ENCODE measurements around the gene SUB1.

Gene SUB1

DNA sequence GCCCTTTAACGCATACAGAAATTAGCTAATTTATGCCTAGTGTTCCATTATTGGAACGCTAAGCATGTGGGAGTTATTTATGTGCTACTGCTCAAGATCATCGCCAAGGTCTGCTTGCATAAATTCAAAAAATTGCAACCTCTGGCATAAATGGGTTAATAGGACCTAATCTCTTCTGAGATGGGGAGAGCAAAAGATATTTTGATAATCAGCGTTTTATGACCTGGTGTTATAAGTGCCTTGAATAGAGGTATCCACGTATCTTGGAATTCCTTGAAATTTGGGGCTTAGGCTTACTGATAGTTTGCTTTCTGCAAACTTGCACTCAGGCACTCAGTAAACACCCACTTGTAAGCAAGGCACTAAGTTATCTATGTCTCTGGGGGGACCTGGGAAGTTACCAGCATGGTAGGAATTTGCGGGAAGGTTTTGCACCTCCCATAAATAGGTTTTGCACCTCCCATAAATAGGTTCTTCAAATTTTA lies 1.8 kb downstream of the SUB1 start:
- no peak for DNase-seq (ENCODE audit: low read depth, low spot score)
- TF ChIP-seq FOXP2 (optimal IDR thresholded peaks at IDR 0.05; ENCODE audit: control extremely low read depth, extremely low read length, insufficient read depth), result no peak
- TF ChIP-seq POLR2AphosphoS5 (IDR thresholded peaks at IDR 0.05; ENCODE audit: borderline replicate concordance, low read depth, low read length), result no peak
- no peak for TF ChIP-seq EZH2 (IDR thresholded peaks at IDR 0.05)
- H3K27ac ChIP-seq, result no peak overlapping the region
- H3K9me3 ChIP-seq (ENCODE audit: low read depth, low read length), result no peaks in the 10 kb centered on the region
- H3K4me3 ChIP-seq, result peak overlapping the region; percentile 85
- H3K36me3 ChIP-seq (ENCODE audit: insufficient read depth, low read length), result peaks cover 34% of the 10 kb centered on the region
- peak overlapping the region; percentile 96 for H3K9ac ChIP-seq (ENCODE audit: insufficient read length)

DNA sequence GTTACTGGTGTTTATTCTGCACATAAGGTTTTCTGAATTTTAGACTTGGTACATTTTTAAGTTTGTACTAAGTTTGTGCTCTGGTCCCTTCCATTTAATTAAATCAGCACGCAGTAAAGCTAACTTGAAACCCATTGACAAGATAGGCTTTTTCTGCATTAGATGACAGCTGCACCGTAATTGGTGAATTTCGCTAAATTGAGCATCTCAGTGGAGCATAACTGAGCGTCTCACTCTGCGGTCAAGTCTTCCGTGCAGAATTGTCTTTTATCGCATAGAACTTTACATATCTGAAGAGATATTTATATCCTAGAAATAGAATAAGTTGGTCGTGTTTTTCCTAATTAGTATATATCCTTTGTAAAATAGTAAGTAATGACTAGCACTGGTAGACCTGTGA lies 4.1 kb downstream of the SUB1 start:
- Histone ChIP-seq H3K9me3 (ENCODE audit: low read depth, low read length) (no peaks in the 10 kb centered on the region), H3K9ac (ENCODE audit: insufficient read length) (no peak overlapping the region), H3K36me3 (ENCODE audit: insufficient read depth, low read length) (peaks cover 57% of the 10 kb centered on the region), H3K4me3 (no peak overlapping the region), H3K27ac (peak overlapping the region; percentile 20; the same call in 1 of the 2 replicates)
- DNase-seq (ENCODE audit: low read depth, low spot score), result no peak
- TF ChIP-seq EZH2 (IDR thresholded peaks at IDR 0.05) (no peak), POLR2AphosphoS5 (IDR thresholded peaks at IDR 0.05; ENCODE audit: borderline replicate concordance, low read depth, low read length) (no peak), FOXP2 (optimal IDR thresholded peaks at IDR 0.05; ENCODE audit: control extremely low read depth, extremely low read length, insufficient read depth) (no peak)

- TF ChIP-seq FOXP2 (optimal IDR thresholded peaks at IDR 0.05; ENCODE audit: control extremely low read depth, extremely low read length, insufficient read depth) (no peak), EZH2 (IDR thresholded peaks at IDR 0.05) (no peak), POLR2AphosphoS5 (IDR thresholded peaks at IDR 0.05; ENCODE audit: borderline replicate concordance, low read depth, low read length) (no peak)
- peak; percentile 68 for DNase-seq (ENCODE audit: low read depth, low spot score)
- Histone ChIP-seq H3K27ac (peak overlapping the region; percentile 20; the same call in 1 of the 2 replicates), H3K4me3 (no peak overlapping the region), H3K36me3 (ENCODE audit: insufficient read depth, low read length) (peaks cover 64% of the 10 kb centered on the region), H3K9me3 (ENCODE audit: low read depth, low read length) (no peaks in the 10 kb centered on the region), H3K9ac (ENCODE audit: insufficient read length) (no peak overlapping the region)
These were observed 4.8 kb downstream of the SUB1 start for GRCh38 chr5:32589942-32590869.

GRCh38 chr5:32595118-32595517 lies 9.8 kb downstream of the SUB1 start:
- TF ChIP-seq EZH2 (IDR thresholded peaks at IDR 0.05) (no peak), FOXP2 (optimal IDR thresholded peaks at IDR 0.05; ENCODE audit: control extremely low read depth, extremely low read length, insufficient read depth) (no peak), POLR2AphosphoS5 (IDR thresholded peaks at IDR 0.05; ENCODE audit: borderline replicate concordance, low read depth, low read length) (no peak)
- DNase-seq (ENCODE audit: low read depth, low spot score), result no peak
- Histone ChIP-seq H3K9me3 (ENCODE audit: low read depth, low read length) (no peaks in the 10 kb centered on the region), H3K36me3 (ENCODE audit: insufficient read depth, low read length) (peaks cover 88% of the 10 kb centered on the region), H3K9ac (ENCODE audit: insufficient read length) (no peak overlapping the region), H3K27ac (no peak overlapping the region), H3K4me3 (no peak overlapping the region)

DNA sequence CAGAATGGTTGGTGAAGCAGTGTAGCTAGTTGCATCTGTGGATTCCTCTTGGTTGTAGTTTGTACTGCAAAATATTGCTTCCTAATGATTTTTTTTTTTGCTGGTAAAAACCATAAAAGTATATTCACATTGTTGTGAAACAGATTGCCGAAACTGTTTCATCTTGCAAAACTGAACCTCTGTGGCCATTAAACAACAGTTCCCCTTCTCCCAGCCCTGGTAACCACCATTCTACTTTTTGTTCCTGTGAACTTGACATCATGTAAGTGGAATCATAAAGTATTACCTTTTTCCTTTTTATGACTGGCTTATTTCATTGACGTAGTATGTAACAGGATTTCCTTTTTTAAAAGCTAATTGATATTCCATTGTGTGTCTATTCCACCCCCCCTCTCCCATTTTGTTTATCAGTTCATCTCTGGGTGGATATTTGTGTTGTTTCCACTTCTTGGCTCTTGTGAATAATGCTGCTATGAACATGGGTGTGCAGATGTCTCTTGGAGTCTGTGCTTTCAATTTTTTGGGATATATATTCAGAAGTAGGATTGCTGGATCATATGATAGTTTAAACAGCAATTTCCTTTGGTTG lies 11.8 kb downstream of the SUB1 start:
- no peak for DNase-seq (ENCODE audit: low read depth, low spot score)
- peaks cover 90% of the 10 kb centered on the region for H3K36me3 ChIP-seq (ENCODE audit: insufficient read depth, low read length)

GRCh38 chr5:32598260-32598937 lies 13.0 kb downstream of the SUB1 start:
- Histone ChIP-seq H3K36me3 (ENCODE audit: insufficient read depth, low read length) (peaks cover 86% of the 10 kb centered on the region), H3K9me3 (ENCODE audit: low read depth, low read length) (no peaks in the 10 kb centered on the region), H3K27ac (no peak overlapping the region), H3K9ac (ENCODE audit: insufficient read length) (no peak overlapping the region), H3K4me3 (no peak overlapping the region)
- TF ChIP-seq EZH2 (IDR thresholded peaks at IDR 0.05) (no peak), POLR2AphosphoS5 (IDR thresholded peaks at IDR 0.05; ENCODE audit: borderline replicate concordance, low read depth, low read length) (no peak), FOXP2 (optimal IDR thresholded peaks at IDR 0.05; ENCODE audit: control extremely low read depth, extremely low read length, insufficient read depth) (no peak)
- DNase-seq (ENCODE audit: low read depth, low spot score), result no peak

More for the DNA sequence above, 11.8 kb downstream of the SUB1 start:
- Histone ChIP-seq H3K4me3 (no peak overlapping the region), H3K9me3 (ENCODE audit: low read depth, low read length) (no peaks in the 10 kb centered on the region), H3K27ac (no peak overlapping the region), H3K9ac (ENCODE audit: insufficient read length) (no peak overlapping the region)
- TF ChIP-seq FOXP2 (optimal IDR thresholded peaks at IDR 0.05; ENCODE audit: control extremely low read depth, extremely low read length, insufficient read depth) (no peak), EZH2 (IDR thresholded peaks at IDR 0.05) (no peak), POLR2AphosphoS5 (IDR thresholded peaks at IDR 0.05; ENCODE audit: borderline replicate concordance, low read depth, low read length) (no peak)

DNA sequence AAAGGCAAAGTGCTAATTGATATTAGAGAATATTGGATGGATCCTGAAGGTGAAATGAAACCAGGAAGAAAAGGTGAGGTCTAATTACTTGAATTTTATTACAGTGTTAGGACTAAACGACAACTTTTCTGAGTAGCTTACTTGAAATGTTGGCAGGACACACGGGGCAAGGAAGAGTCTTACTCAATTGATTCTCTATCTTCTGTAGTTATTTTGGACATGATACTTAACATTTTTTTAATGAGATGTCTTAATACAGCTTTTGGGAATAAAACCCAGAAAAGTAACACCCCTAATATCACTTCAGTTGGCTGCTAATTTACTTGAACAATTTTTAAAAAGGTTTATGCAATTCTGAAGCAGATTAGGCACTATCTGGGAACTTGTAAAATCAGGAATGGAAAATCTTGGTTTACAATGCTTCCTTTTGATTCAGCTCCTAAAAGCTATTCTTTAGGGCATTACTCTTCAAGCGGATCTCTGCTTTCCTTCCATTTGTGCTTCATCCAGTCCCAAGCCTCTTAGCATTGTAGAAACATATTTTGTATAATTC lies 13.7 kb downstream of the SUB1 start:
- Histone ChIP-seq H3K9me3 (ENCODE audit: low read depth, low read length) (no peaks in the 10 kb centered on the region), H3K4me3 (no peak overlapping the region)
- TF ChIP-seq POLR2AphosphoS5 (IDR thresholded peaks at IDR 0.05; ENCODE audit: borderline replicate concordance, low read depth, low read length), result no peak
- no peak for TF ChIP-seq FOXP2 (optimal IDR thresholded peaks at IDR 0.05; ENCODE audit: control extremely low read depth, extremely low read length, insufficient read depth)
- TF ChIP-seq EZH2 (IDR thresholded peaks at IDR 0.05), result no peak

More for the DNA sequence above, 13.7 kb downstream of the SUB1 start:
- DNase-seq (ENCODE audit: low read depth, low spot score), result no peak
- Histone ChIP-seq H3K9ac (ENCODE audit: insufficient read length) (no peak overlapping the region), H3K36me3 (ENCODE audit: insufficient read depth, low read length) (peaks cover 86% of the 10 kb centered on the region), H3K27ac (no peak overlapping the region)
